HEK293 (cell line): Measurements from ENCODE around the gene MSLN.
A peak's percentile ranks its signal among the peaks of the same experiment; 100 is the strongest.

ENCODE experiments used
- EGR2 ChIP-seq: fragments of 450-650 bp; formaldehyde crosslinking; IDR thresholded peaks from 2 replicates; pipeline ENCODE4 v1.5.1; 2016; ENCODE audit warnings: low read depth, missing biosample characterization, missing genetic modification characterization
- GLIS2 ChIP-seq: fragments of 450-650 bp; formaldehyde crosslinking; IDR thresholded peaks from 2 replicates; pipeline ENCODE4 v1.5.1; 2016; ENCODE audit warnings: missing biosample characterization, missing genetic modification characterization
- TRIM28 ChIP-seq: IDR thresholded peaks from 2 replicates; pipeline ENCODE4 v1.6.1; 2011; ENCODE audit warnings: low read length, control low read depth, borderline replicate concordance
- ZNF121 ChIP-seq: fragments of 450-650 bp; formaldehyde crosslinking; IDR thresholded peaks from 2 replicates; pipeline ENCODE4 v1.5.1; 2016; ENCODE audit warnings: missing biosample characterization, missing genetic modification characterization
- ZNF132 ChIP-seq: fragments of 450-650 bp; formaldehyde crosslinking; IDR thresholded peaks from 2 replicates; pipeline ENCODE4 v1.5.1; 2017; ENCODE audit warnings: missing biosample characterization, missing genetic modification characterization, borderline replicate concordance
- ZNF146 ChIP-seq: fragments of 450-650 bp; formaldehyde crosslinking; IDR thresholded peaks from 2 replicates; pipeline ENCODE4 v1.5.1; 2016; ENCODE audit warnings: missing biosample characterization, missing genetic modification characterization
- ZNF311 ChIP-seq: fragments of 450-650 bp; formaldehyde crosslinking; IDR thresholded peaks from 2 replicates; pipeline ENCODE4 v1.5.1; 2017; ENCODE audit warnings: missing biosample characterization, missing genetic modification characterization, borderline replicate concordance
- ZNF324 ChIP-seq: fragments of 450-650 bp; formaldehyde crosslinking; IDR thresholded peaks from 2 replicates; pipeline ENCODE4 v1.5.1; 2016; ENCODE audit warnings: missing biosample characterization, missing genetic modification characterization
- ZNF530 ChIP-seq: fragments of 450-650 bp; formaldehyde crosslinking; IDR thresholded peaks from 2 replicates; pipeline ENCODE4 v1.5.1; 2016; ENCODE audit warnings: low read depth, missing biosample characterization, missing genetic modification characterization
- ZNF701 ChIP-seq: fragments of 450-650 bp; formaldehyde crosslinking; IDR thresholded peaks from 2 replicates; pipeline ENCODE4 v1.5.1; 2016; ENCODE audit warnings: missing biosample characterization, missing genetic modification characterization
- ZXDB ChIP-seq: fragments of 450-650 bp; formaldehyde crosslinking; IDR thresholded peaks from 2 replicates; pipeline ENCODE4 v1.5.1; 2016; ENCODE audit warnings: missing biosample characterization, missing genetic modification characterization
- TF ChIP-seq, protein P1 (sequence below): fragments of 450-650 bp; formaldehyde crosslinking; IDR thresholded peaks from 2 replicates; pipeline ENCODE4 v1.5.1; 2016; ENCODE audit warnings: missing biosample characterization, missing genetic modification characterization, low read depth
- TF ChIP-seq, protein P2 (sequence below): fragments of 450-650 bp; formaldehyde crosslinking; conservative IDR thresholded peaks from 2 replicates; pipeline ENCODE4 v1.5.1; 2016; ENCODE audit warnings: low read depth, missing biosample characterization, missing genetic modification characterization
- TF ChIP-seq, protein P3 (sequence below): fragments of 450-650 bp; formaldehyde crosslinking; optimal IDR thresholded peaks from 2 replicates; pipeline ENCODE3; 2016; ENCODE audit warnings: missing biosample characterization, mild to moderate bottlenecking, missing genetic modification characterization
- TF ChIP-seq, protein P4 (sequence below): IDR thresholded peaks from 2 replicates; pipeline ENCODE4 v1.6.1; 2011; ENCODE audit warnings: mild to moderate bottlenecking, low read depth, low read length, borderline replicate concordance
- TF ChIP-seq, protein P5 (sequence below): fragments of 450-650 bp; formaldehyde crosslinking; IDR thresholded peaks from 2 replicates; pipeline ENCODE4 v1.5.1; 2016; ENCODE audit warnings: missing biosample characterization, missing genetic modification characterization
- TF ChIP-seq, protein P6 (sequence below): fragments of 450-650 bp; formaldehyde crosslinking; IDR thresholded peaks from 2 replicates; pipeline ENCODE4 v1.5.1; 2017; ENCODE audit warnings: missing biosample characterization, missing genetic modification characterization
- TF ChIP-seq, protein P7 (sequence below): fragments of 450-650 bp; formaldehyde crosslinking; IDR thresholded peaks from 2 replicates; pipeline ENCODE4 v1.5.1; 2016; ENCODE audit warnings: missing biosample characterization, missing genetic modification characterization
- TF ChIP-seq, protein P8 (sequence below): fragments of 450-650 bp; formaldehyde crosslinking; IDR thresholded peaks from 2 replicates; pipeline ENCODE4 v1.5.1; 2017; ENCODE audit warnings: missing biosample characterization, missing genetic modification characterization

Gene MSLN

DNA sequence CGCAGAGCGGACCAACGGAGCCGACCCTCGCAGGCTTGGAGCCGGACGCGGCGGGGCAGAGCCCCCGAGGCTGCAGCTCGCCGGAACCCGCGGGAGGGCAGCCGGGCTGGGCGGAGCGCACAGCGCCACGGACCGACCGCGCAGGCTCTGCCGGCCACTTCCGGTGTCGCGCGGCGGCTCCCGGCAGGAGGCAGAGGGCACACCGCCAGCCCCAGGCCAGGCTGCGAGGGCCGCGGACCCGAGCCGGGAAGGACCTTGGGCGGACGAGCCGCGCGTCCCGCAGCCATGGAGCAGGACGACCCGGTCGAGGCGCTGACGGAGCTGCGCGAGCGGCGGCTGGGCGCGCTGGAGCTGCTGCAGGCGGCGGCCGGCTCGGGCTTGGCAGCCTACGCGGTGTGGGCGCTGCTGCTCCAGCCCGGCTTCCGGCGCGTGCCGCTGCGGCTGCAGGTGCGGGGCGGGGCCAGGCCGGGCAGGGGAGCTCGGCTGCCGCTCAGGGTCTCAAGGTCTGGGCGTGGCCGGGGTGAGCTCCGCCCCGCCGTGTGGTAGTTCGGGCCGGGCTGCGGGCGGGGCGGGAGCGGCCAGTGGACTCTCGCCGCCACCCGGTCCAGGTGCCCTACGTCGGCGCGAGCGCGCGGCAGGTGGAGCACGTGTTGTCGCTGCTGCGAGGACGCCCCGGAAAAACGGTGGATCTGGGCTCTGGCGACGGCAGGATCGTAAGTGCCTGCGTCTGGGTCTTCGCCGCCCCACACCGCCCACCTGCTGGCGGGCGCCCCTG lies 39.4 kb upstream of the MSLN start, which contains the start of gene ANTKMT (continued):
- TF ChIP-seq, protein P1, sequence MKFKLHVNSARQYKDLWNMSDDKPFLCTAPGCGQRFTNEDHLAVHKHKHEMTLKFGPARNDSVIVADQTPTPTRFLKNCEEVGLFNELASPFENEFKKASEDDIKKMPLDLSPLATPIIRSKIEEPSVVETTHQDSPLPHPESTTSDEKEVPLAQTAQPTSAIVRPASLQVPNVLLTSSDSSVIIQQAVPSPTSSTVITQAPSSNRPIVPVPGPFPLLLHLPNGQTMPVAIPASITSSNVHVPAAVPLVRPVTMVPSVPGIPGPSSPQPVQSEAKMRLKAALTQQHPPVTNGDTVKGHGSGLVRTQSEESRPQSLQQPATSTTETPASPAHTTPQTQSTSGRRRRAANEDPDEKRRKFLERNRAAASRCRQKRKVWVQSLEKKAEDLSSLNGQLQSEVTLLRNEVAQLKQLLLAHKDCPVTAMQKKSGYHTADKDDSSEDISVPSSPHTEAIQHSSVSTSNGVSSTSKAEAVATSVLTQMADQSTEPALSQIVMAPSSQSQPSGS (tag by site-specific recombination) = no peak
- TF ChIP-seq, protein P2, sequence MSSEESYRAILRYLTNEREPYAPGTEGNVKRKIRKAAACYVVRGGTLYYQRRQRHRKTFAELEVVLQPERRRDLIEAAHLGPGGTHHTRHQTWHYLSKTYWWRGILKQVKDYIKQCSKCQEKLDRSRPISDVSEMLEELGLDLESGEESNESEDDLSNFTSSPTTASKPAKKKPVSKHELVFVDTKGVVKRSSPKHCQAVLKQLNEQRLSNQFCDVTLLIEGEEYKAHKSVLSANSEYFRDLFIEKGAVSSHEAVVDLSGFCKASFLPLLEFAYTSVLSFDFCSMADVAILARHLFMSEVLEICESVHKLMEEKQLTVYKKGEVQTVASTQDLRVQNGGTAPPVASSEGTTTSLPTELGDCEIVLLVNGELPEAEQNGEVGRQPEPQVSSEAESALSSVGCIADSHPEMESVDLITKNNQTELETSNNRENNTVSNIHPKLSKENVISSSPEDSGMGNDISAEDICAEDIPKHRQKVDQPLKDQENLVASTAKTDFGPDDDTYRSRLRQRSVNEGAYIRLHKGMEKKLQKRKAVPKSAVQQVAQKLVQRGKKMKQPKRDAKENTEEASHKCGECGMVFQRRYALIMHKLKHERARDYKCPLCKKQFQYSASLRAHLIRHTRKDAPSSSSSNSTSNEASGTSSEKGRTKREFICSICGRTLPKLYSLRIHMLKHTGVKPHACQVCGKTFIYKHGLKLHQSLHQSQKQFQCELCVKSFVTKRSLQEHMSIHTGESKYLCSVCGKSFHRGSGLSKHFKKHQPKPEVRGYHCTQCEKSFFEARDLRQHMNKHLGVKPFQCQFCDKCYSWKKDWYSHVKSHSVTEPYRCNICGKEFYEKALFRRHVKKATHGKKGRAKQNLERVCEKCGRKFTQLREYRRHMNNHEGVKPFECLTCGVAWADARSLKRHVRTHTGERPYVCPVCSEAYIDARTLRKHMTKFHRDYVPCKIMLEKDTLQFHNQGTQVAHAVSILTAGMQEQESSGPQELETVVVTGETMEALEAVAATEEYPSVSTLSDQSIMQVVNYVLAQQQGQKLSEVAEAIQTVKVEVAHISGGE (tag by site-specific recombination) = peak; percentile 96
- peak; percentile 37; the same call in 1 of the 2 replicates for TF ChIP-seq EGR2 (tag by site-specific recombination)
- TF ChIP-seq ZNF324 (tag by site-specific recombination) = no peak
- TF ChIP-seq, protein P3, sequence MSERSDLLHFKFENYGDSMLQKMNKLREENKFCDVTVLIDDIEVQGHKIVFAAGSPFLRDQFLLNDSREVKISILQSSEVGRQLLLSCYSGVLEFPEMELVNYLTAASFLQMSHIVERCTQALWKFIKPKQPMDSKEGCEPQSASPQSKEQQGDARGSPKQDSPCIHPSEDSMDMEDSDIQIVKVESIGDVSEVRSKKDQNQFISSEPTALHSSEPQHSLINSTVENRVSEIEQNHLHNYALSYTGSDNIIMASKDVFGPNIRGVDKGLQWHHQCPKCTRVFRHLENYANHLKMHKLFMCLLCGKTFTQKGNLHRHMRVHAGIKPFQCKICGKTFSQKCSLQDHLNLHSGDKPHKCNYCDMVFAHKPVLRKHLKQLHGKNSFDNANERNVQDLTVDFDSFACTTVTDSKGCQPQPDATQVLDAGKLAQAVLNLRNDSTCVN = peak; percentile 51
- TF ChIP-seq ZNF530 = no peak
- no peak for TF ChIP-seq ZNF121
- TF ChIP-seq, protein P4, sequence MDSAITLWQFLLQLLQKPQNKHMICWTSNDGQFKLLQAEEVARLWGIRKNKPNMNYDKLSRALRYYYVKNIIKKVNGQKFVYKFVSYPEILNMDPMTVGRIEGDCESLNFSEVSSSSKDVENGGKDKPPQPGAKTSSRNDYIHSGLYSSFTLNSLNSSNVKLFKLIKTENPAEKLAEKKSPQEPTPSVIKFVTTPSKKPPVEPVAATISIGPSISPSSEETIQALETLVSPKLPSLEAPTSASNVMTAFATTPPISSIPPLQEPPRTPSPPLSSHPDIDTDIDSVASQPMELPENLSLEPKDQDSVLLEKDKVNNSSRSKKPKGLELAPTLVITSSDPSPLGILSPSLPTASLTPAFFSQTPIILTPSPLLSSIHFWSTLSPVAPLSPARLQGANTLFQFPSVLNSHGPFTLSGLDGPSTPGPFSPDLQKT = peak; percentile 38; the same call in 1 of the 2 replicates
- TF ChIP-seq ZNF132 (tag by site-specific recombination) = no peak
- no peak for TF ChIP-seq ZNF146
- TF ChIP-seq, protein P5, sequence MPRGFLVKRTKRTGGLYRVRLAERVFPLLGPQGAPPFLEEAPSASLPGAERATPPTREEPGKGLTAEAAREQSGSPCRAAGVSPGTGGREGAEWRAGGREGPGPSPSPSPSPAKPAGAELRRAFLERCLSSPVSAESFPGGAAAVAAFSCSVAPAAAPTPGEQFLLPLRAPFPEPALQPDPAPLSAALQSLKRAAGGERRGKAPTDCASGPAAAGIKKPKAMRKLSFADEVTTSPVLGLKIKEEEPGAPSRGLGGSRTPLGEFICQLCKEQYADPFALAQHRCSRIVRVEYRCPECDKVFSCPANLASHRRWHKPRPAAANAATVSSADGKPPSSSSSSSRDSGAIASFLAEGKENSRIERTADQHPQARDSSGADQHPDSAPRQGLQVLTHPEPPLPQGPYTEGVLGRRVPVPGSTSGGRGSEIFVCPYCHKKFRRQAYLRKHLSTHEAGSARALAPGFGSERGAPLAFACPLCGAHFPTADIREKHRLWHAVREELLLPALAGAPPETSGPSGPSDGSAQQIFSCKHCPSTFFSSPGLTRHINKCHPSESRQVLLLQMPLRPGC (tag by site-specific recombination) = no peak
- TF ChIP-seq ZXDB (tag by site-specific recombination) = no peak
- TF ChIP-seq, protein P6, sequence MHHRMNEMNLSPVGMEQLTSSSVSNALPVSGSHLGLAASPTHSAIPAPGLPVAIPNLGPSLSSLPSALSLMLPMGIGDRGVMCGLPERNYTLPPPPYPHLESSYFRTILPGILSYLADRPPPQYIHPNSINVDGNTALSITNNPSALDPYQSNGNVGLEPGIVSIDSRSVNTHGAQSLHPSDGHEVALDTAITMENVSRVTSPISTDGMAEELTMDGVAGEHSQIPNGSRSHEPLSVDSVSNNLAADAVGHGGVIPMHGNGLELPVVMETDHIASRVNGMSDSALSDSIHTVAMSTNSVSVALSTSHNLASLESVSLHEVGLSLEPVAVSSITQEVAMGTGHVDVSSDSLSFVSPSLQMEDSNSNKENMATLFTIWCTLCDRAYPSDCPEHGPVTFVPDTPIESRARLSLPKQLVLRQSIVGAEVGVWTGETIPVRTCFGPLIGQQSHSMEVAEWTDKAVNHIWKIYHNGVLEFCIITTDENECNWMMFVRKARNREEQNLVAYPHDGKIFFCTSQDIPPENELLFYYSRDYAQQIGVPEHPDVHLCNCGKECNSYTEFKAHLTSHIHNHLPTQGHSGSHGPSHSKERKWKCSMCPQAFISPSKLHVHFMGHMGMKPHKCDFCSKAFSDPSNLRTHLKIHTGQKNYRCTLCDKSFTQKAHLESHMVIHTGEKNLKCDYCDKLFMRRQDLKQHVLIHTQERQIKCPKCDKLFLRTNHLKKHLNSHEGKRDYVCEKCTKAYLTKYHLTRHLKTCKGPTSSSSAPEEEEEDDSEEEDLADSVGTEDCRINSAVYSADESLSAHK (tag by site-specific recombination) = no peak
- no peak for TF ChIP-seq ZNF311 (tag by site-specific recombination)
- TF ChIP-seq, protein P7, sequence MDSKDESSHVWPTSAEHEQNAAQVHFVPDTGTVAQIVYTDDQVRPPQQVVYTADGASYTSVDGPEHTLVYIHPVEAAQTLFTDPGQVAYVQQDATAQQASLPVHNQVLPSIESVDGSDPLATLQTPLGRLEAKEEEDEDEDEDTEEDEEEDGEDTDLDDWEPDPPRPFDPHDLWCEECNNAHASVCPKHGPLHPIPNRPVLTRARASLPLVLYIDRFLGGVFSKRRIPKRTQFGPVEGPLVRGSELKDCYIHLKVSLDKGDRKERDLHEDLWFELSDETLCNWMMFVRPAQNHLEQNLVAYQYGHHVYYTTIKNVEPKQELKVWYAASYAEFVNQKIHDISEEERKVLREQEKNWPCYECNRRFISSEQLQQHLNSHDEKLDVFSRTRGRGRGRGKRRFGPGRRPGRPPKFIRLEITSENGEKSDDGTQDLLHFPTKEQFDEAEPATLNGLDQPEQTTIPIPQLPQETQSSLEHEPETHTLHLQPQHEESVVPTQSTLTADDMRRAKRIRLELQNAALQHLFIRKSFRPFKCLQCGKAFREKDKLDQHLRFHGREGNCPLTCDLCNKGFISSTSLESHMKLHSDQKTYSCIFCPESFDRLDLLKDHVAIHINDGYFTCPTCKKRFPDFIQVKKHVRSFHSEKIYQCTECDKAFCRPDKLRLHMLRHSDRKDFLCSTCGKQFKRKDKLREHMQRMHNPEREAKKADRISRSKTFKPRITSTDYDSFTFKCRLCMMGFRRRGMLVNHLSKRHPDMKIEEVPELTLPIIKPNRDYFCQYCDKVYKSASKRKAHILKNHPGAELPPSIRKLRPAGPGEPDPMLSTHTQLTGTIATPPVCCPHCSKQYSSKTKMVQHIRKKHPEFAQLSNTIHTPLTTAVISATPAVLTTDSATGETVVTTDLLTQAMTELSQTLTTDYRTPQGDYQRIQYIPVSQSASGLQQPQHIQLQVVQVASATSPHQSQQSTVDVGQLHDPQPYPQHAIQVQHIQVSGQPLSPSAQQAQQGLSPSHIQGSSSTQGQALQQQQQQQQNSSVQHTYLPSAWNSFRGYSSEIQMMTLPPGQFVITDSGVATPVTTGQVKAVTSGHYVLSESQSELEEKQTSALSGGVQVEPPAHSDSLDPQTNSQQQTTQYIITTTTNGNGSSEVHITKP (tag by site-specific recombination) = no peak
- TF ChIP-seq TRIM28 = peak; percentile 32; the same call in 1 of the 2 replicates
- TF ChIP-seq, protein P8, sequence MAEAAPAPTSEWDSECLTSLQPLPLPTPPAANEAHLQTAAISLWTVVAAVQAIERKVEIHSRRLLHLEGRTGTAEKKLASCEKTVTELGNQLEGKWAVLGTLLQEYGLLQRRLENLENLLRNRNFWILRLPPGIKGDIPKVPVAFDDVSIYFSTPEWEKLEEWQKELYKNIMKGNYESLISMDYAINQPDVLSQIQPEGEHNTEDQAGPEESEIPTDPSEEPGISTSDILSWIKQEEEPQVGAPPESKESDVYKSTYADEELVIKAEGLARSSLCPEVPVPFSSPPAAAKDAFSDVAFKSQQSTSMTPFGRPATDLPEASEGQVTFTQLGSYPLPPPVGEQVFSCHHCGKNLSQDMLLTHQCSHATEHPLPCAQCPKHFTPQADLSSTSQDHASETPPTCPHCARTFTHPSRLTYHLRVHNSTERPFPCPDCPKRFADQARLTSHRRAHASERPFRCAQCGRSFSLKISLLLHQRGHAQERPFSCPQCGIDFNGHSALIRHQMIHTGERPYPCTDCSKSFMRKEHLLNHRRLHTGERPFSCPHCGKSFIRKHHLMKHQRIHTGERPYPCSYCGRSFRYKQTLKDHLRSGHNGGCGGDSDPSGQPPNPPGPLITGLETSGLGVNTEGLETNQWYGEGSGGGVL (tag by site-specific recombination) = peak; percentile 41; the same call in 1 of the 2 replicates
- no peak for TF ChIP-seq GLIS2 (tag by site-specific recombination)
- TF ChIP-seq ZNF701 (tag by site-specific recombination) = no peak
